GM19455 (cell line): ENCODE measurements around the gene GCFC2.

Experiments
- ATAC-seq: cut with Tn5 transposase; IDR thresholded peaks from one replicate; pipeline ENCODE4 v1.9.1; 2021; ENCODE audit not compliant: unreplicated experiment

GCFC2 gene

DNA sequence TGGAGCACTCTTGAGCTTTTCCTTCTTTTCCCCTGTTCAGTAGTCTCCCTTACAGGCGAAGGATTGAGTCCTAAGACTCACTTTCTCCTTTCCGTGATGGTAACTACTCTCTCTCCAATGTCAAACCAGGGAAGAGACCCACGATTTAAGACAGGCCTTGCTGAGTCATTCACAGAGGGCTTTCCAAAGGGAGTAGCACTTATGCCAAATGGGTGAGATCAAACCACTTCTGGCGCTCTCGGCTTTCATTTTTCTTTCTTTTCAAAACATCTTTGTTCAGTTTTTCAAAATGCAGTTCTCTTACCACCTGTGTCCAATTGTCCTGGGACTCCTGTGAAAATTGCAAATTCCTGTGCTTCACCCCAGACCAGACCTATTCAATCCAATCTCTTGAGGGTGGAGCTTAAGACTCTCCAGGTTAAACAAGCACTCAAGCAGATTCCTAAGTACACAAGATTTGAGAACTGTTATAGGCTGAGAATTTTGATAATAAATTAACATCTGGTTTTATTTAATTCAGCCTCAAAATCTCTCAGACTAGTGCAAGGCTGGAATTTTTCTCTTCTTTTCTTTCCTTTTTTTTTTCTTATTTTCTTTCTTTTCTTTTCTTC, 78.5 kb downstream of the GCFC2 start:
- ATAC-seq: no peak

- ATAC-seq: peak; percentile 85
These were observed 82.7 kb downstream of the GCFC2 start for GRCh38 chr2:75627902-75628504.

DNA sequence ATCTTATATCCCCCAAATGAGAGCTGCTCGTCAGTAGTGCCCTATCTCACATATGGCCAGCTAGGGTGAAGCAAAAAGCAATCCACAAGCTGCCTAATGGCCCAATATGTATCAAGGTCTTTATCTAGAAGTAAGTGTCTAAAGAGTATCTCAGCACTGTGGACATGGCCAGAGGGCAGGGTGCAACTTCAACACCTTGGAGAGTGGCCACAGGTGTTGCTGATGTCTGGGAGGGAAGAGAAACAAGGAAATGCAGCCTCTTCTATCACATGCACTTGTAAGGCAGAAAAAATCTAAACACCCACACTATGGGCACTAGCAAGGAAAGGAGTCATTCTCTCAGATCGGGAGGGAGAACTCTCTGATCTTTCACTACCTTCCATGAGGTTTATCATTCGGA, 87.8 kb downstream of the GCFC2 start:
- no peak for ATAC-seq

- no peak for ATAC-seq
These were observed 88.2 kb downstream of the GCFC2 start for GRCh38 chr2:75622500-75622899.

GRCh38 chr2:75621228-75621627, 89.5 kb downstream of the GCFC2 start:
- ATAC-seq: no peak

GRCh38 chr2:75619956-75620740, 90.6 kb downstream of the GCFC2 start:
- ATAC-seq: no peak

- no peak for ATAC-seq
These were observed 93.8 kb downstream of the GCFC2 start for GRCh38 chr2:75616933-75617332.

DNA sequence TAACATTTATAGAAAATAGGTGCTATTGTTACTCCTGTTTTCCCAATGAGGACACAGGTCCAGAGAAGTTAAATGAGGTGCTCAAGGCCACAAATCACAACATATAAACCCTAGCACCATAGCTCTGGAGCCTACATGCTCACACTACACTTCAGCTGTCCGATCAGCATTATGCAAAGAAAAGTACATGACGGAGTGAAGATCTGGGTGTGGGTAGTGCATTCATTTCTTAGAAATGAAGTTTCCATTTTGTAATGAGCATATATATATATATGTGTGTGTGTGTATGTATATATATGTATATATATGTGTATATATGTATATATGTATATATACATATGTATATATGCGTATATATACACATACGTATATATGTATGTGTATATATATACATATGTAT, 94.3 kb downstream of the GCFC2 start:
- no peak for ATAC-seq

- no peak for ATAC-seq
These were observed 96.5 kb downstream of the GCFC2 start for GRCh38 chr2:75614162-75614651.

DNA sequence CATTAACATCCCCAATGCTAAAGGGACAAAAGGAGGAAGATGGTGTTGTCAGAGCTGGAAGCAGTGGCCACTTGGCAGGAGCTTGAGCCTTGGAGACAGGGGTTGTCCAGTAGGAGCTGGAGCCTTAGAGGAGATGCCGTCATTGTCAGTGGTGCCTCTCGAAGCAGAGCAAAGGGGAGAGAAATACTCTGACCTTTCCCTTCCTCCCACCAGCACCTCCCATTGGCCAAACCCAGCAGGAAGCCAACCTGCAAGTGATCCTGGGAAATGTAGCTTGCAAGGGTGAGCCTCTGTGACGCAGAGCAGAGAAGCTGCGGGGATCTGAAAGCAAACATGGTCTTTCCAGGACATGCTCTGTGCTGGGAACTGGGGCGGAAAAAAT, 97.9 kb downstream of the GCFC2 start:
- no peak for ATAC-seq
